Keratinocyte (primary cell): ENCODE data around the gene SETBP1.

Source experiments
- CTCF ChIP-seq, 3 experiments: IDR thresholded peaks in 1 of 3; conservative IDR thresholded peaks in 1 of 3; optimal IDR thresholded peaks in 1 of 3; 2 replicates in 2 of 3; 3 replicates in 1 of 3; pipeline versions ENCODE3 to v1.5.1; 2011; ENCODE audit warnings: low read length in 3 of 3, mild to moderate bottlenecking in 3 of 3, moderate library complexity in 2 of 3, control low read depth in 1 of 3, inconsistent platforms in 1 of 3; ENCODE audit not compliant: insufficient read depth in 2 of 3; ENCODE audit errors: extremely low read depth in 1 of 3
- EZH2 ChIP-seq: IDR thresholded peaks from one replicate; pipeline ENCODE4 v1.6.1; 2012; ENCODE audit warnings: inconsistent platforms, mild to moderate bottlenecking, low read length, moderate library complexity

DNA sequence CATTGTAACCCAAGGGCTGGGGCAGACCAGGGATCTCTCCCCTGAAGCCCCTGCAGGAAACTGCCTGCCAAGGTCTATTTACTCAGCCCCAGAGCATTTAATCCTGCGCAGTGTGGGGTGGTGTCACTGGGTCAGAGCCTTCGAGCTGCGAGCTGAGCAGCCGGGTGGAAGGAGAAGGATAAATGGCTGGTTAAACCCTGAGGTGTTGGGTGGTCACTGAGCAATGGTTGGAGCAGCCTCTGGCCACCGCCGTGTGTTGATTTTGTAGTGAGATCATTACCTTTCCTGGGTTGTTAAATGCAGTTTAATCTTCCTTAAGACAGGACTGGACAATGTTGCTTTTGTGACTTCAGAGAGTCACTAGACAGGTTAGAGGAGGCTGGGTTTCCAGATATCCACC is 98.1 kb downstream of the SETBP1 start:
- no peak for TF ChIP-seq CTCF (optimal IDR thresholded peaks at IDR 0.05 in 1 of 3, IDR thresholded peaks at IDR 0.05 in 1 of 3, conservative IDR thresholded peaks at IDR 0.05 in 1 of 3; ENCODE audit: extremely low read depth in 1 of 3, insufficient read depth in 2 of 3, low read length in 3 of 3)
- no peak for TF ChIP-seq EZH2
